DOHH2 (cell line): ENCODE data around the gene SH3BGRL2.

ENCODE experiments used
- H3F3A ChIP-seq: fragments of 200-600 bp; sonication (generic), shearing (Covaris generic); 2 replicates; pipeline ENCODE4 v1.6.0; 2016; ENCODE audit warnings: antibody characterized with exemption, mild to moderate bottlenecking; ENCODE audit not compliant: control insufficient read depth, insufficient read depth
- H3K27ac ChIP-seq: fragments of 200-600 bp; sonication (generic); 2 replicates; pipeline ENCODE4 v1.5.1; 2014; ENCODE audit warnings: low read depth, mild to moderate bottlenecking, low read length, moderate library complexity
- H3K27me3 ChIP-seq: fragments of 200-600 bp; sonication (generic); 2 replicates; pipeline ENCODE4 v1.6.1; 2014; ENCODE audit warnings: mild to moderate bottlenecking, low read length, mixed read lengths; ENCODE audit not compliant: control insufficient read depth
- H3K36me3 ChIP-seq: fragments of 200-600 bp; sonication (generic); 2 replicates; pipeline ENCODE4 v1.6.1; 2014; ENCODE audit warnings: mild to moderate bottlenecking, low read length, moderate library complexity, mixed read lengths; ENCODE audit not compliant: control insufficient read depth
- H3K4me1 ChIP-seq: fragments of 200-600 bp; sonication (generic); 2 replicates; pipeline ENCODE4 v1.6.1; 2014; ENCODE audit warnings: mild to moderate bottlenecking, low read length, mixed read lengths; ENCODE audit not compliant: control insufficient read depth
- H3K4me2 ChIP-seq: fragments of 200-600 bp; sonication (generic); 2 replicates; pipeline ENCODE4 v1.6.0; 2014; ENCODE audit warnings: mild to moderate bottlenecking, low read length, moderate library complexity
- H3K4me3 ChIP-seq: fragments of 200-600 bp; sonication (generic); 2 replicates; pipeline ENCODE4 v1.5.1; 2014; ENCODE audit warnings: mild to moderate bottlenecking, low read length, mixed read lengths
- H3K79me2 ChIP-seq: fragments of 200-600 bp; sonication (generic); 2 replicates; pipeline ENCODE4 v1.6.1; 2014; ENCODE audit warnings: mild to moderate bottlenecking, low read length, mixed read lengths; ENCODE audit not compliant: control insufficient read depth
- H3K9me2 ChIP-seq: fragments of 200-600 bp; sonication (generic); replicated peaks from 2 replicates; pipeline ENCODE4 v1.6.1; 2014; ENCODE audit warnings: mild to moderate bottlenecking, low read length, mixed read lengths; ENCODE audit not compliant: control insufficient read depth
- H3K9me3 ChIP-seq: fragments of 200-600 bp; sonication (generic); 2 replicates; pipeline ENCODE4 v1.6.1; 2014; ENCODE audit warnings: antibody characterized with exemption, low read length, mixed read lengths; ENCODE audit not compliant: control insufficient read depth, insufficient read depth
- H4K20me1 ChIP-seq: fragments of 200-600 bp; sonication (generic); 2 replicates; pipeline ENCODE4 v1.6.0; 2014; ENCODE audit warnings: low read depth, mild to moderate bottlenecking, antibody characterized with exemption, low read length, moderate library complexity; ENCODE audit not compliant: control insufficient read depth, insufficient read depth
- CTCF ChIP-seq: fragments of 200-600 bp; sonication (generic); IDR thresholded peaks from one replicate; pipeline ENCODE4 v1.5.1; 2014; ENCODE audit warnings: antibody characterized with exemption, mild to moderate bottlenecking, low read depth, low read length; ENCODE audit not compliant: poor library complexity, severe bottlenecking
- EZH2phosphoT487 ChIP-seq: fragments of 200-600 bp; sonication (generic); IDR thresholded peaks from 2 replicates; pipeline ENCODE4 v1.6.1; 2017; ENCODE audit warnings: borderline replicate concordance, mild to moderate bottlenecking, antibody characterized with exemption, low read length, moderate library complexity, mixed read lengths

Gene SH3BGRL2

GRCh38 chr6:79610306-79611009, 20.7 kb upstream of the SH3BGRL2 start:
- H3F3A ChIP-seq: no peaks in the 10 kb centered on the region
- H3K9me3 ChIP-seq: no peaks in the 10 kb centered on the region
- no peak overlapping the region for H3K4me2 ChIP-seq
- H4K20me1 ChIP-seq: no peaks in the 10 kb centered on the region
- H3K4me3 ChIP-seq: no peak overlapping the region
- TF ChIP-seq CTCF (no peak), EZH2phosphoT487 (no peak)
- H3K27me3 ChIP-seq: no peaks in the 10 kb centered on the region
- H3K36me3 ChIP-seq: no peaks in the 10 kb centered on the region
- no peaks in the 10 kb centered on the region for H3K9me2 ChIP-seq
- H3K27ac ChIP-seq: no peak overlapping the region
- H3K4me1 ChIP-seq: no peaks in the 10 kb centered on the region
- no peaks in the 10 kb centered on the region for H3K79me2 ChIP-seq

- Histone ChIP-seq H4K20me1 (no peaks in the 10 kb centered on the region), H3K4me3 (no peak overlapping the region), H3K4me1 (no peaks in the 10 kb centered on the region), H3K27ac (no peak overlapping the region), H3F3A (no peaks in the 10 kb centered on the region), H3K9me3 (no peaks in the 10 kb centered on the region), H3K4me2 (no peak overlapping the region), H3K79me2 (no peaks in the 10 kb centered on the region), H3K36me3 (no peaks in the 10 kb centered on the region), H3K9me2 (no peaks in the 10 kb centered on the region), H3K27me3 (no peaks in the 10 kb centered on the region)
- TF ChIP-seq CTCF (no peak), EZH2phosphoT487 (no peak)
Measured at GRCh38 chr6:79612457-79612856, 18.7 kb upstream of the SH3BGRL2 start.

DNA sequence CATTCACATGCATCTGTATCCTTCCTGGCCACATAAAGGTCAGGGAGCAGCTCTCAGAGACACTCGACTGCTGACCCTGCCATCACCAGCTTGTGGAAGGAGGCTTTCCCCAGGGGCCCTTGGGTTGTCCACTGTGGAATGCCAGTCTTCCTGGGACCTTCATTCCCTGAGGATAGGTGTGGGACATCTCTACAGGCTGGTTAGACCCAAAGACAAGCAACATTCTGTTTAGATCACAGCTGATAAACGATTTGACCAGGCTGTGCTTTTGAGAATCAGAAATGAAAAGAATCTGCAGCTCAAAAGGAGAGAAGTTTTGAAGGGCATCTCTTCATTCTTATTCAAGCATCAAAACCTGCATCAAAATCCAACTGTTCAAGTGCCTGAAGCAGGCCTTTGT, 18.2 kb upstream of the SH3BGRL2 start:
- Histone ChIP-seq H3K4me2 (no peak overlapping the region), H4K20me1 (no peaks in the 10 kb centered on the region), H3K9me2 (no peaks in the 10 kb centered on the region), H3K27me3 (no peaks in the 10 kb centered on the region), H3K79me2 (no peaks in the 10 kb centered on the region), H3K4me3 (no peak overlapping the region), H3K9me3 (no peaks in the 10 kb centered on the region), H3K27ac (no peak overlapping the region), H3K4me1 (no peaks in the 10 kb centered on the region), H3F3A (no peaks in the 10 kb centered on the region), H3K36me3 (no peaks in the 10 kb centered on the region)
- no peak for TF ChIP-seq EZH2phosphoT487
- TF ChIP-seq CTCF: no peak
